Astrocyte (in vitro differentiated cells and primary cell): ENCODE data around the gene DNASE2. TPM values are rescaled to one million over a fixed set of nuclear protein-coding genes. Genes with fewer than 3 reads are reported as not detected.

ENCODE experiments used
- DNase-seq: peaks from one replicate; pipeline ENCODE4 v3.0.0-alpha.2; 2010; ENCODE audit warnings: low read depth
- FAIRE-seq: peaks from 2 replicates; lab custom pipeline; 2011; peaks lifted over from hg19 to GRCh38; lab: Jason Lieb, UNC
- H2AFZ ChIP-seq: 2 replicates; pipeline ENCODE4 v1.6.0; 2012; ENCODE audit warnings: low read depth, low read length, inconsistent platforms
- H3K27ac ChIP-seq: 2 replicates; pipeline ENCODE4 v1.5.1; 2011; ENCODE audit warnings: low read depth, low read length, inconsistent platforms
- H3K27me3 ChIP-seq: 2 replicates; pipeline ENCODE4 v1.6.0; 2011; ENCODE audit warnings: low read length, inconsistent platforms; ENCODE audit not compliant: insufficient read depth
- H3K36me3 ChIP-seq: 2 replicates; pipeline ENCODE4 v1.5.1; 2011; ENCODE audit warnings: low read length, inconsistent platforms; ENCODE audit not compliant: insufficient read depth
- H3K4me1 ChIP-seq: 2 replicates; pipeline ENCODE4 v1.5.1; 2011; ENCODE audit warnings: low read length, inconsistent platforms; ENCODE audit not compliant: insufficient read depth
- H3K4me2 ChIP-seq: 2 replicates; pipeline ENCODE4 v1.6.0; 2012; ENCODE audit warnings: low read length, inconsistent platforms
- H3K4me3 ChIP-seq: 2 replicates; pipeline ENCODE4 v1.5.1; 2011; ENCODE audit warnings: low read depth, mild to moderate bottlenecking, low read length, inconsistent platforms; ENCODE audit not compliant: insufficient read depth
- H3K79me2 ChIP-seq: 2 replicates; pipeline ENCODE4 v1.6.0; 2012; ENCODE audit warnings: mild to moderate bottlenecking, low read length, inconsistent platforms; ENCODE audit not compliant: insufficient read depth
- H3K9ac ChIP-seq: 2 replicates; pipeline ENCODE4 v1.6.0; 2012; ENCODE audit warnings: mild to moderate bottlenecking, low read length, inconsistent platforms
- H3K9me3 ChIP-seq: 2 replicates; pipeline ENCODE4 v1.5.1; 2012; ENCODE audit warnings: low read depth, mild to moderate bottlenecking, low read length, inconsistent platforms; ENCODE audit not compliant: insufficient read depth
- H4K20me1 ChIP-seq: 2 replicates; pipeline ENCODE4 v1.6.0; 2012; ENCODE audit warnings: low read length, inconsistent platforms; ENCODE audit not compliant: insufficient read depth
- H3K27ac Mint-ChIP-seq: one replicate; pipeline ENCODE4 v1.8.0; 2021; ENCODE audit warnings: mild to moderate bottlenecking, mixed read lengths; ENCODE audit not compliant: unreplicated experiment
- H3K27me3 Mint-ChIP-seq: one replicate; pipeline ENCODE4 v1.8.0; 2021; ENCODE audit warnings: low read depth, mixed read lengths; ENCODE audit not compliant: unreplicated experiment
- H3K36me3 Mint-ChIP-seq: one replicate; pipeline ENCODE4 v1.8.0; 2021; ENCODE audit warnings: low read depth, mixed read lengths; ENCODE audit not compliant: unreplicated experiment
- H3K4me1 Mint-ChIP-seq: one replicate; pipeline ENCODE4 v1.8.0; 2021; ENCODE audit warnings: low read depth, mixed read lengths; ENCODE audit not compliant: unreplicated experiment
- H3K4me3 Mint-ChIP-seq: one replicate; pipeline ENCODE4 v1.8.0; 2021; ENCODE audit warnings: mild to moderate bottlenecking, moderate library complexity, mixed read lengths; ENCODE audit not compliant: unreplicated experiment
- H3K9me3 Mint-ChIP-seq: one replicate; pipeline ENCODE4 v1.8.0; 2021; ENCODE audit warnings: mild to moderate bottlenecking, mixed read lengths; ENCODE audit not compliant: unreplicated experiment
- EZH2 ChIP-seq: IDR thresholded peaks from 2 replicates; pipeline ENCODE4 v1.6.1; 2012; ENCODE audit warnings: mild to moderate bottlenecking, low read length, inconsistent platforms; ENCODE audit not compliant: insufficient read depth
- total RNA-seq: library from RNA; stranded (reverse); gene quantifications from 2 replicates; pipeline ENCODE4 v1.2.1, GENCODE V29; 2021
- TF ChIP-seq, protein P1 (sequence below): IDR thresholded peaks from 2 replicates; pipeline ENCODE4 v1.5.1; 2011; ENCODE audit warnings: low read depth, mild to moderate bottlenecking, inconsistent platforms, low read length, moderate library complexity; ENCODE audit not compliant: insufficient read depth

Gene DNASE2
- total RNA-seq, 1 donor from 2014 or later, result 33.1 TPM

DNA sequence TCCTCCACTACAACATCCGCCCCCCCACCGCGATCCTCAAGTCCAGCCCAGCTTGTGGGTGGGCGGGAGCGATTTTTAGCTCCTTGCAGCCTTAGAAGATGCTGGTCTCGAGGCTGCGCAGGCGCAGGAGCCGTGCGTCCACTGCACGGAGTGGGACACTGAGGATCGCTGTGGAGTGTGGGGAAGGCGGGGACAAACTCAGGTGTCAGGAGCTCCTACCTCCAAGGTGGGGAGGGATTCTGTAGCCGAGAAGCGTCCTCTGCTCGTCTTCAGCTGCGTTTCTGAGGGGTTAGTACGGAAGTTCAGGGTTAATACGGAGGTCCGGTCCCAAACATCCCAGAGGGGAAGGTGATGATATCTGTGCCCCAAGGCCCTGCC is 46.7 kb downstream of the DNASE2 start, which contains the start of gene RTBDN:
RTBDN (minus strand) TSS at position 14 of the 378 bp plus-strand sequence. CDS start 4,600 bp downstream, outside the sequence.
- H3K9me3 ChIP-seq, result no peaks in the 10 kb centered on the region
- Mint-ChIP-seq H3K27ac (no peak within 1 kb of the TSS), H3K4me1 (no peaks in the 10 kb centered on the region), H3K4me3 (peak within 1 kb of the TSS; percentile 76), H3K9me3 (peaks cover 3% of the 10 kb centered on the region), H3K36me3 (no peaks in the 10 kb centered on the region), H3K27me3 (peaks cover 44% of the 10 kb centered on the region)
- H2AFZ ChIP-seq, result no peak within 1 kb of the TSS
- H3K27ac ChIP-seq, result no peak within 1 kb of the TSS
- no peaks in the 10 kb centered on the region for H3K79me2 ChIP-seq
- no peak within 1 kb of the TSS for H3K4me3 ChIP-seq
- H3K4me1 ChIP-seq, result no peaks in the 10 kb centered on the region
- H3K36me3 ChIP-seq, result no peaks in the 10 kb centered on the region
- TF ChIP-seq EZH2, result peak; percentile 22
- TF ChIP-seq, protein P1, sequence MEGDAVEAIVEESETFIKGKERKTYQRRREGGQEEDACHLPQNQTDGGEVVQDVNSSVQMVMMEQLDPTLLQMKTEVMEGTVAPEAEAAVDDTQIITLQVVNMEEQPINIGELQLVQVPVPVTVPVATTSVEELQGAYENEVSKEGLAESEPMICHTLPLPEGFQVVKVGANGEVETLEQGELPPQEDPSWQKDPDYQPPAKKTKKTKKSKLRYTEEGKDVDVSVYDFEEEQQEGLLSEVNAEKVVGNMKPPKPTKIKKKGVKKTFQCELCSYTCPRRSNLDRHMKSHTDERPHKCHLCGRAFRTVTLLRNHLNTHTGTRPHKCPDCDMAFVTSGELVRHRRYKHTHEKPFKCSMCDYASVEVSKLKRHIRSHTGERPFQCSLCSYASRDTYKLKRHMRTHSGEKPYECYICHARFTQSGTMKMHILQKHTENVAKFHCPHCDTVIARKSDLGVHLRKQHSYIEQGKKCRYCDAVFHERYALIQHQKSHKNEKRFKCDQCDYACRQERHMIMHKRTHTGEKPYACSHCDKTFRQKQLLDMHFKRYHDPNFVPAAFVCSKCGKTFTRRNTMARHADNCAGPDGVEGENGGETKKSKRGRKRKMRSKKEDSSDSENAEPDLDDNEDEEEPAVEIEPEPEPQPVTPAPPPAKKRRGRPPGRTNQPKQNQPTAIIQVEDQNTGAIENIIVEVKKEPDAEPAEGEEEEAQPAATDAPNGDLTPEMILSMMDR, result no peak
- no peak within 1 kb of the TSS for H3K9ac ChIP-seq
- no peaks in the 10 kb centered on the region for H4K20me1 ChIP-seq
- H3K27me3 ChIP-seq, result peaks cover 61% of the 10 kb centered on the region
- FAIRE-seq (no peak), DNase-seq (no peak)
- H3K4me2 ChIP-seq, result peak within 1 kb of the TSS; percentile 80

DNA sequence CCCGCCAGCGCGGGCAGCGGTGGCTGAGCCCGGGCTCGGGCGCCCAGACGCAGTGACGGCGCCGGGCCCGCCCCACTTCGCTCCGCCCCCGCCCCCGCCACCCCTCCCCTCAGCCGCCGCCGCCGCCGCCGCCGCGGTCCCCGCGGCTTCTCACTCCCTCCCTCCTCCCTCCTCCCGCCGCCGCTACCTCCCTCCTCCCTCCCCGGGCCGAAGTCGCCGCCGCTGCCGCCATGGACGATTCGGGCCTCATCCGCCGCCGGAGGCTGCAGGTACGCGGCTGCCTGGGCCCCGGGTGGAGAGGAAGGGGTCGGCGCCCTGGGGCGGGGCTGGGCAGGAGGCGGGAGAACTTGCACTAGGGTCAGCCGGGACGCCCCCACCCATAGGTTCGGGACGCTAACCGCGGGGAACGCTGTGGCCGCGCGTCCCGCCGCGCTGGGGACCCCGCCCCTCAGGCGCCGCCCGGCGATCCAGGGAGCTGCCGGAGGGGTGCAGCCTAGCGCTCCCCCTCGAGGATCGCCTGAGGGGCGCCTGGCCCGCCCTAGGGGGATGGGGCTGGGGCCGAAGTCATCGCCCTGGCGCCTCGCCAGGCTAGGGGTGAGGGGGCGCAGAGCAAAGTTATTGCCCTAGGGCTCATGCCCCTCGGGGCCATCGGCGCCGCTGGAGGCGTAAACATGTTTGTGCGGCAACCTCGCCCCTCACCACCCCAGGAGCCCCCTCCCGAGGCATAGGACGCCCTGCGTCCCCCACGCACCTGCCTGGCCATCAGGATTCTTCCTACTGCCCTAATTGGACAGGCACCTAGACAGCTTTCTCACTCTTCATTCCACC is 47.3 kb downstream of the DNASE2 start:
- no peaks in the 10 kb centered on the region for H3K4me1 Mint-ChIP-seq
- no peak overlapping the region for H3K27ac Mint-ChIP-seq
- DNase-seq (no peak), FAIRE-seq (no peak)
- no peak overlapping the region for H3K4me3 ChIP-seq
- no peak overlapping the region for H3K27ac ChIP-seq
- H3K9me3 Mint-ChIP-seq, result peaks cover 3% of the 10 kb centered on the region
- no peaks in the 10 kb centered on the region for H3K36me3 ChIP-seq
- H3K9me3 ChIP-seq, result no peaks in the 10 kb centered on the region
- no peaks in the 10 kb centered on the region for H4K20me1 ChIP-seq
- H3K4me1 ChIP-seq, result no peaks in the 10 kb centered on the region
- no peaks in the 10 kb centered on the region for H3K79me2 ChIP-seq
- H3K4me3 Mint-ChIP-seq, result peak overlapping the region; percentile 76
- H3K4me2 ChIP-seq, result peak overlapping the region; percentile 80
- peak; percentile 88 for TF ChIP-seq EZH2
- TF ChIP-seq, protein P1, result no peak
- H3K9ac ChIP-seq, result no peak overlapping the region
- H2AFZ ChIP-seq, result no peak overlapping the region
- peaks cover 41% of the 10 kb centered on the region for H3K27me3 Mint-ChIP-seq
- no peaks in the 10 kb centered on the region for H3K36me3 Mint-ChIP-seq
- H3K27me3 ChIP-seq, result peaks cover 55% of the 10 kb centered on the region

DNA sequence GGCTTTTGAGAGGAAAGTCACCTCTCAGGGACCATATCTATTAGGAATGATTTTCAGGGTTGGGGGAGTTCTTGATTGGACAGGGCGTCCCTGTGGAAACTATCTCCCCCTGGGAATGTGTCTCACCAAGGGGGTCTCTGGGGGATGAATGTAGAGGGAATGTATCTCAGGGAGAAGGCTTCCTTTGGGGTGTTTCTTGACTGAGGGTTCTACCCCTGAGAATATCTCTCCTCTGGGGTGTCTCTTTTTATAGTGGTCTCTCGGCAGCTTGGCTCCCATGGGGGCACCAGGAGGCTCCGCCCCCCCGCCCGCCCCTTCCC is 47.9 kb downstream of the DNASE2 start:
- no peaks in the 10 kb centered on the region for H3K9me3 ChIP-seq
- H3K9ac ChIP-seq, result no peak overlapping the region
- H3K36me3 ChIP-seq, result no peaks in the 10 kb centered on the region
- H3K27ac ChIP-seq, result no peak overlapping the region
- H4K20me1 ChIP-seq, result no peaks in the 10 kb centered on the region
- DNase-seq (no peak), FAIRE-seq (no peak)
- Mint-ChIP-seq H3K4me1 (no peaks in the 10 kb centered on the region), H3K4me3 (peak overlapping the region; percentile 31), H3K36me3 (no peaks in the 10 kb centered on the region), H3K27me3 (peaks cover 41% of the 10 kb centered on the region), H3K27ac (no peak overlapping the region), H3K9me3 (peaks cover 3% of the 10 kb centered on the region)
- H3K4me3 ChIP-seq, result no peak overlapping the region
- no peaks in the 10 kb centered on the region for H3K4me1 ChIP-seq
- no peak overlapping the region for H2AFZ ChIP-seq
- peaks cover 51% of the 10 kb centered on the region for H3K27me3 ChIP-seq
- H3K4me2 ChIP-seq, result no peak overlapping the region
- no peak for TF ChIP-seq EZH2
- TF ChIP-seq, protein P1, result no peak
- H3K79me2 ChIP-seq, result no peaks in the 10 kb centered on the region
